CD14-positive monocyte (primary cell): ENCODE measurements around the gene LATS2. TPM values are rescaled to one million over a fixed set of nuclear protein-coding genes. Genes with fewer than 3 reads are reported as not detected.

Source experiments
- DNase-seq, 3 donors: peaks; one replicate each; pipeline ENCODE4 v3.0.0-alpha.2; 2011 to 2022
- H2AFZ ChIP-seq: 2 replicates; pipeline ENCODE4 v1.6.0; 2012; ENCODE audit warnings: mild to moderate bottlenecking, low read depth, low read length, inconsistent platforms; ENCODE audit not compliant: insufficient read depth, poor library complexity, severe bottlenecking
- H3K27ac ChIP-seq, 2 donors: 1 replicate in 1 of 2; 2 replicates in 1 of 2; pipeline ENCODE4 v1.5.1; 2012 to 2013; ENCODE audit warnings: low read length in 2 of 2, control low read depth in 1 of 2, inconsistent platforms in 1 of 2, low read depth in 1 of 2, mild to moderate bottlenecking in 1 of 2
- H3K27me3 ChIP-seq, 2 donors: one replicate each; pipeline versions ENCODE4 v1.6.0 to v1.6.1; 2011 to 2013; ENCODE audit warnings: low read length in 2 of 2; ENCODE audit not compliant: control insufficient read depth in 2 of 2, insufficient read depth in 2 of 2
- H3K36me3 ChIP-seq, 2 donors: replicated peaks in 1 of 2; 1 replicate in 1 of 2; 2 replicates in 1 of 2; pipeline versions ENCODE4 v1.5.1 to v1.6.1; 2012 to 2013; ENCODE audit warnings: low read length in 2 of 2, control low read depth in 1 of 2, inconsistent platforms in 1 of 2, mild to moderate bottlenecking in 1 of 2; ENCODE audit not compliant: insufficient read depth in 2 of 2, control insufficient read depth in 1 of 2
- H3K4me1 ChIP-seq, 2 donors: 1 replicate in 1 of 2; 2 replicates in 1 of 2; pipeline versions ENCODE4 v1.5.1 to v1.6.1; 2012 to 2013; ENCODE audit warnings: low read length in 2 of 2, control low read depth in 1 of 2, inconsistent platforms in 1 of 2, mild to moderate bottlenecking in 1 of 2, moderate library complexity in 1 of 2; ENCODE audit not compliant: insufficient read depth in 2 of 2, control insufficient read depth in 1 of 2
- H3K4me2 ChIP-seq: replicated peaks from 2 replicates; pipeline ENCODE3; 2012; ENCODE audit warnings: low read length, moderate library complexity, mild to moderate bottlenecking; ENCODE audit not compliant: poor library complexity, severe bottlenecking; ENCODE audit errors: extremely low read depth
- H3K4me3 ChIP-seq, 3 experiments: fragments of 200-600 bp in 1 of 3; sonication (generic) in 1 of 3; replicated peaks in 1 of 3; 1 replicate in 2 of 3; 2 replicates in 1 of 3; pipeline ENCODE4 v1.5.1; 2011 to 2013; ENCODE audit warnings: low read length in 3 of 3, mild to moderate bottlenecking in 3 of 3, control low read depth in 2 of 3, low read depth in 2 of 3, inconsistent platforms in 1 of 3, moderate library complexity in 1 of 3
- H3K79me2 ChIP-seq: 2 replicates; pipeline ENCODE4 v1.6.0; 2012; ENCODE audit warnings: mild to moderate bottlenecking, control low read depth, inconsistent platforms, low read length, moderate library complexity; ENCODE audit not compliant: insufficient read depth
- H3K9ac ChIP-seq: 2 replicates; pipeline ENCODE4 v1.6.0; 2017; ENCODE audit warnings: low read length, mild to moderate bottlenecking; ENCODE audit not compliant: insufficient read depth, poor library complexity, severe bottlenecking
- H3K9me3 ChIP-seq, 2 donors: replicated peaks in 1 of 2; 1 replicate in 1 of 2; 2 replicates in 1 of 2; pipeline versions ENCODE4 v1.5.1 to v1.6.1; 2012 to 2013; ENCODE audit warnings: low read length in 2 of 2, control low read depth in 1 of 2; ENCODE audit not compliant: control insufficient read depth in 1 of 2, insufficient read depth in 1 of 2
- H4K20me1 ChIP-seq: 2 replicates; pipeline ENCODE4 v1.6.0; 2012; ENCODE audit warnings: mild to moderate bottlenecking, low read length, control low read depth, moderate library complexity; ENCODE audit not compliant: insufficient read depth
- H3K27ac Mint-ChIP-seq, 7 donors: one replicate each; pipeline ENCODE4 v1.8.0; 2020; ENCODE audit warnings: mild to moderate bottlenecking in 7 of 7, mixed read lengths in 7 of 7, moderate library complexity in 6 of 7, inconsistent platforms in 2 of 7
- H3K27me3 Mint-ChIP-seq, 3 donors: one replicate each; pipeline ENCODE4 v1.8.0; 2021 to 2022; ENCODE audit warnings: low read depth in 3 of 3, mild to moderate bottlenecking in 3 of 3, mixed read lengths in 3 of 3, moderate library complexity in 3 of 3, inconsistent platforms in 1 of 3
- H3K36me3 Mint-ChIP-seq, 2 donors: one replicate each; pipeline ENCODE4 v1.8.0; 2020; ENCODE audit warnings: mixed read lengths in 2 of 2, inconsistent platforms in 1 of 2, mild to moderate bottlenecking in 1 of 2
- H3K4me1 Mint-ChIP-seq: one replicate; pipeline ENCODE4 v1.8.0; 2020; ENCODE audit warnings: mild to moderate bottlenecking, mixed read lengths
- H3K4me3 Mint-ChIP-seq, 2 donors: one replicate each; pipeline ENCODE4 v1.8.0; 2020; ENCODE audit warnings: mild to moderate bottlenecking in 2 of 2, mixed read lengths in 2 of 2, moderate library complexity in 1 of 2
- H3K9me3 Mint-ChIP-seq, 7 donors: one replicate each; pipeline ENCODE4 v1.8.0; 2020 to 2022; ENCODE audit warnings: mixed read lengths in 7 of 7, mild to moderate bottlenecking in 6 of 7, moderate library complexity in 6 of 7, inconsistent platforms in 2 of 7
- CTCF ChIP-seq: fragments of 200-600 bp; IDR thresholded peaks from one replicate; pipeline ENCODE4 v1.8.0; 2022; ENCODE audit warnings: antibody characterized with exemption, mild to moderate bottlenecking
- WGBS: methylation state at CpG from one replicate; pipeline ENCODE4 v1.1.5; 2013; ENCODE audit warnings: missing lambda C conversion rate; ENCODE audit not compliant: insufficient coverage; 5-methylcytosine and 5-hydroxymethylcytosine counted together
- intact Hi-C, 2 donors: fragments of 100-400 bp; cut with micrococcal nuclease; formaldehyde crosslinking; loops; one replicate each; pipeline versions ENCODE4 v1.15.0 to v1.15.1; 2023
- polyA plus RNA-seq, 3 donors: library from polyadenylated mRNA; depleted of rRNA in 1 of 3; unstranded in 2 of 3; stranded (reverse) in 1 of 3; fragments of 300-500 nt in 2 of 3; fragments of >200 nt in 1 of 3; fragmentation: Illumina TruSeq in 2 of 3; gene quantifications; 1 replicate in 2 of 3; 2 replicates in 1 of 3; pipeline ENCODE4 v1.2.3, GENCODE V29; 2012 to 2021

LATS2 gene
- polyA plus RNA-seq, 3 donors: 0.96 to 11.2 (median 1.0) TPM

- H3K27ac ChIP-seq: no peak overlapping the region
- H4K20me1 ChIP-seq: no peaks in the 10 kb centered on the region
- peaks cover 32 to 47% of the 10 kb centered on the region in 2 donors for H3K4me1 ChIP-seq
- H3K4me3 Mint-ChIP-seq: peak overlapping the region; percentile 24 to 60
- no peaks in the 10 kb centered on the region for H3K79me2 ChIP-seq
- peak overlapping the region; percentile 8 to 57 (median 44) for H3K4me3 ChIP-seq
- no peaks in the 10 kb centered on the region for H3K36me3 Mint-ChIP-seq
- H3K27me3 Mint-ChIP-seq: peaks cover 0 to 3% (median 0%) of the 10 kb centered on the region in 3 donors
- DNase-seq: no peak
- peak overlapping the region; percentile 54 for H3K4me2 ChIP-seq
- intact Hi-C loops: loop anchor here in 1 of 2 donors (5.0 kb wide), 1 partner anchor 59 kb away; no protein-coding TSS in a partner anchor
- peaks cover 0 to 1% (median 0%) of the 10 kb centered on the region in 7 donors for H3K9me3 Mint-ChIP-seq
- H3K27me3 ChIP-seq: no peaks in the 10 kb centered on the region
- H3K27ac Mint-ChIP-seq: no peak overlapping the region
- H3K9ac ChIP-seq: no peak overlapping the region
- no peaks in the 10 kb centered on the region for H3K9me3 ChIP-seq
- H2AFZ ChIP-seq: peak overlapping the region; percentile 19
- TF ChIP-seq CTCF: no peak
- H3K4me1 Mint-ChIP-seq: peaks cover 50% of the 10 kb centered on the region
- 94% methylated on average over 9 of the region's 18 CpGs for WGBS
- no peaks in the 10 kb centered on the region for H3K36me3 ChIP-seq
Observed at GRCh38 chr13:21076253-21076652, 14.9 kb upstream of the LATS2 start.

- intact Hi-C loops: loop anchor here in 1 of 2 donors (5.0 kb wide), 1 partner anchor 58 kb away; no protein-coding TSS in a partner anchor
Observed at GRCh38 chr13:21075379-21076249, 14.2 kb upstream of the LATS2 start.

More at GRCh38 chr13:21075379-21076249, 14.2 kb upstream of the LATS2 start:
- peak overlapping the region; percentile 84 to 91 for H3K4me3 Mint-ChIP-seq
- peaks cover 0 to 1% (median 0%) of the 10 kb centered on the region in 7 donors for H3K9me3 Mint-ChIP-seq
- 1% methylated on average over 21 of the region's 64 CpGs for WGBS
- Histone ChIP-seq H2AFZ (peak overlapping the region; percentile 92), H3K27ac (peak overlapping the region; percentile 19 to 64), H3K4me1 (peaks cover 36 to 53% of the 10 kb centered on the region in 2 donors), H3K9me3 (no peaks in the 10 kb centered on the region), H3K4me2 (peak overlapping the region; percentile 97), H3K27me3 (no peaks in the 10 kb centered on the region), H4K20me1 (no peaks in the 10 kb centered on the region), H3K9ac (peak overlapping the region; percentile 65), H3K36me3 (no peaks in the 10 kb centered on the region), H3K79me2 (no peaks in the 10 kb centered on the region), H3K4me3 (peak overlapping the region; percentile 50 to 88 (median 71))
- H3K27ac Mint-ChIP-seq: peak overlapping the region; percentile 4 to 82 (median 63)
- TF ChIP-seq CTCF: no peak
- DNase-seq: peak in 1 of 3 donors; percentile 26
- peaks cover 0 to 3% (median 0%) of the 10 kb centered on the region in 3 donors for H3K27me3 Mint-ChIP-seq
- H3K36me3 Mint-ChIP-seq: no peaks in the 10 kb centered on the region
- peaks cover 55% of the 10 kb centered on the region for H3K4me1 Mint-ChIP-seq
